K562 (cell line): ENCODE measurements around the gene WDR44. TPM values are rescaled to one million over a fixed set of nuclear protein-coding genes. Genes with fewer than 3 reads are reported as not detected.

Experiments
- ARID1B ChIP-seq: fragments of 450-650 bp; IDR thresholded peaks from 2 replicates; pipeline ENCODE4 v1.6.1; 2016; ENCODE audit warnings: antibody characterized with exemption, mild to moderate bottlenecking, inconsistent platforms
- BRF2 ChIP-seq: IDR thresholded peaks from 3 replicates; pipeline ENCODE4 v1.6.1; 2011; ENCODE audit warnings: borderline replicate concordance, mild to moderate bottlenecking; ENCODE audit not compliant: insufficient read length, insufficient read depth
- CBX3 ChIP-seq, 2 experiments: IDR thresholded peaks; 1 replicate in 1 of 2; 2 replicates in 1 of 2; pipeline ENCODE4 v1.6.1; 2012; ENCODE audit warnings: inconsistent platforms in 2 of 2, low read length in 2 of 2, borderline replicate concordance in 1 of 2, control low read depth in 1 of 2
- E2F5 ChIP-seq: sonication (generic); formaldehyde crosslinking; IDR thresholded peaks from 2 replicates; pipeline ENCODE4 v1.8.0; 2022; ENCODE audit warnings: mild to moderate bottlenecking, missing genetic modification reagents
- EHMT2 ChIP-seq: fragments of 450-650 bp; IDR thresholded peaks from 2 replicates; pipeline ENCODE4 v1.6.1; 2018; ENCODE audit warnings: antibody characterized with exemption
- HMBOX1 ChIP-seq: sonication (generic); IDR thresholded peaks from 2 replicates; pipeline ENCODE4 v1.6.1; 2016
- KDM1A ChIP-seq, 2 experiments: fragments of 450-650 bp; IDR thresholded peaks; 2 replicates each; pipeline ENCODE4 v1.6.1; 2016; ENCODE audit warnings: mild to moderate bottlenecking in 2 of 2
- KLF16 ChIP-seq: IDR thresholded peaks from 2 replicates; pipeline ENCODE4 v1.6.1; 2016; ENCODE audit warnings: antibody characterized with exemption
- LEF1 ChIP-seq: fragments of 450-650 bp; IDR thresholded peaks from 2 replicates; pipeline ENCODE4 v1.6.1; 2016; ENCODE audit warnings: mild to moderate bottlenecking
- MTA2 ChIP-seq: fragments of 450-650 bp; IDR thresholded peaks from 2 replicates; pipeline ENCODE4 v1.6.1; 2016; ENCODE audit warnings: low read depth
- PATZ1 ChIP-seq: fragments of 250-450 bp; sonication (Bioruptor Pico); IDR thresholded peaks from 2 replicates; pipeline ENCODE4 v1.5.0; 2020; ENCODE audit warnings: mild to moderate bottlenecking, borderline replicate concordance
- PBX2 ChIP-seq, 2 experiments: IDR thresholded peaks in 1 of 2; conservative IDR thresholded peaks in 1 of 2; 2 replicates each; pipeline ENCODE4 v1.6.1; 2016; ENCODE audit warnings: low read depth in 2 of 2, mild to moderate bottlenecking in 1 of 2, missing compliant biosample characterization in 1 of 2, missing genetic modification characterization in 1 of 2, moderate library complexity in 1 of 2
- PHB2 ChIP-seq: fragments of 450-650 bp; IDR thresholded peaks from 2 replicates; pipeline ENCODE4 v1.6.1; 2017; ENCODE audit warnings: low read depth
- POLR2AphosphoS5 ChIP-seq: IDR thresholded peaks from 2 replicates; pipeline ENCODE4 v1.6.1; 2011; ENCODE audit warnings: mild to moderate bottlenecking, low read depth, low read length, moderate library complexity; ENCODE audit not compliant: control insufficient read depth, insufficient read depth
- PPARD ChIP-seq: fragments of 250-450 bp; sonication (Bioruptor Pico); IDR thresholded peaks from 2 replicates; pipeline ENCODE4 v1.8.0; 2022; ENCODE audit warnings: inconsistent platforms, mild to moderate bottlenecking, moderate library complexity
- SMARCC2 ChIP-seq: fragments of 450-650 bp; IDR thresholded peaks from 2 replicates; pipeline ENCODE4 v1.6.1; 2017; ENCODE audit warnings: antibody characterized with exemption, moderate library complexity, mild to moderate bottlenecking, low read depth
- SOX6 ChIP-seq: fragments of 450-650 bp; IDR thresholded peaks from 2 replicates; pipeline ENCODE4 v1.6.1; 2014; ENCODE audit warnings: mild to moderate bottlenecking
- TCF3 ChIP-seq: sonication (generic); formaldehyde crosslinking; IDR thresholded peaks from 2 replicates; pipeline ENCODE4 v1.4.0; 2020; ENCODE audit warnings: mild to moderate bottlenecking, missing genetic modification reagents
- TEAD4 ChIP-seq, 2 experiments: sonication (generic) in 1 of 2; formaldehyde crosslinking in 1 of 2; IDR thresholded peaks; 2 replicates each; pipeline versions ENCODE4 v1.6.1 to v1.8.0; 2012 to 2022; ENCODE audit warnings: borderline replicate concordance in 1 of 2, inconsistent platforms in 1 of 2, low read length in 1 of 2, mild to moderate bottlenecking in 1 of 2, missing genetic modification reagents in 1 of 2
- TRIM24 ChIP-seq, 2 experiments: fragments of 450-650 bp; IDR thresholded peaks; 2 replicates each; pipeline ENCODE4 v1.6.1; 2016
- polyA plus RNA-seq, 8 experiments: library from polyadenylated mRNA; depleted of rRNA in 4 of 8; stranded (reverse) in 5 of 8; unstranded in 3 of 8; fragments of >200 nt; fragmentation: Nextera tagmentation in 2 of 8; fragmentation: Illumina TruSeq in 1 of 8; extraction: Ambion mirVana in 2 of 8; extraction: Trizol in 1 of 8; gene quantifications; 2 replicates each; pipeline versions ENCODE4 v1.2.1 to v1.2.3, GENCODE V29; 2011 to 2014; ENCODE audit warnings: inconsistent platforms in 1 of 8, missing spikeins in 1 of 8
- total RNA-seq, 7 experiments: library from RNA; depleted of rRNA in 6 of 7; stranded (reverse); fragments of >200 nt in 6 of 7; fragmentation: Illumina TruSeq in 2 of 7; extraction: Trizol in 2 of 7; gene quantifications; 2 replicates each; pipeline versions ENCODE4 v1.2.1 to v1.2.3, GENCODE V29; 2011 to 2021; ENCODE audit warnings: low replicate concordance in 1 of 7

Gene WDR44
- total and polyA plus RNA-seq, 9 of the 15 experiments (the other 6 are each of a cell fraction or from before 2014, with no cell fraction given): 5.6 to 20.0 (median 14.6) TPM

GRCh38 chrX:118329175-118329574, 16.7 kb upstream of the WDR44 start (continued):
- TF ChIP-seq CBX3 (IDR thresholded peaks at IDR 0.05; ENCODE audit: borderline replicate concordance in 1 of 2, low read length in 2 of 2) (0 out of 3 replicates have a peak, but pooled peaks of 1 of the 2 experiments have one; percentile 27), POLR2AphosphoS5 (0 out of 2 replicates have a peak, but pooled peaks have one; percentile 31), LEF1 (0 out of 2 replicates have a peak, but pooled peaks have one; percentile 40), KDM1A (IDR thresholded peaks at IDR 0.05) (peak; percentile 23 to 56; a peak in 3 of 4 replicates), TEAD4 (IDR thresholded peaks at IDR 0.05; ENCODE audit: low read length) (peak; percentile 84), TEAD4 (CRISPR knock-in tag; IDR thresholded peaks at IDR 0.05; ENCODE audit: borderline replicate concordance) (no peak), PHB2 (peak; percentile 66; the same call in 1 of the 2 replicates), HMBOX1 (peak; percentile 100), PBX2 (CRISPR knock-in tag; IDR thresholded peaks at IDR 0.05; ENCODE audit: low read depth) (no peak), PBX2 (tag; conservative IDR thresholded peaks at IDR 0.05; ENCODE audit: low read depth) (peak; percentile 53; the same call in 1 of the 2 replicates), MTA2 (peak; percentile 71), E2F5 (CRISPR knock-in tag) (no peak), SMARCC2 (peak; percentile 40; the same call in 1 of the 2 replicates), TRIM24 (IDR thresholded peaks at IDR 0.05) (peak; percentile 37 to 61; a peak in 2 of 4 replicates), TCF3 (peak; percentile 84), KLF16 (peak; percentile 46; the same call in 1 of the 2 replicates), PPARD (CRISPR knock-in tag) (no peak), SOX6 (0 out of 2 replicates have a peak, but pooled peaks have one; percentile 35), PATZ1 (CRISPR knock-in tag) (no peak), BRF2 (no peak), ARID1B (peak; percentile 91), EHMT2 (0 out of 2 replicates have a peak, but pooled peaks have one; percentile 43)
